ENCODE data around the gene ZNF615.
"Not testable (repeated sequence)": the region's sequence is repeated elsewhere in the genome, so short reads cannot be mapped to it uniquely, and the experiment has no call there.

Gene ZNF615

GRCh38 chr19:51980116-51980736, 27.8 kb downstream of the ZNF615 start:
- DNase-seq, result no peak

DNA sequence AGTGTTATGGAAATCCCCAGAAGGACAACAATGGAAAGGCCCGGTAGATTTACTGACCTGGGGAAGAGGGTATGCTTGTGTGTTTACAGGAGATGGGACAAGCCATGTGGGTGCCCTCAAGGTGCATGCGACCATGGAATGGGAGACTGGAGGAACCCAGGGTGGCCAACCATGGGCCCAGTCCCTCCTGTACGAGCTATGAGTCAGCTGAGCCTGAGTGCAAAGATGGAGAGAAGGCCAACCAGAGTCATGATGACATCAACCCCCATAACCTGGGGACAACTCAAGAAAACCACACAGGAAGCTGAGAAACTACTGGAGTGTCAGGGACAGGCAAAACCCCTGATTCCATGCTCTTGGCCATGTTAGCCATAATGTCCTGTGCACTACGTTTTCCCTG, 29.1 kb downstream of the ZNF615 start:
- DNase-seq, result no peak

DNA sequence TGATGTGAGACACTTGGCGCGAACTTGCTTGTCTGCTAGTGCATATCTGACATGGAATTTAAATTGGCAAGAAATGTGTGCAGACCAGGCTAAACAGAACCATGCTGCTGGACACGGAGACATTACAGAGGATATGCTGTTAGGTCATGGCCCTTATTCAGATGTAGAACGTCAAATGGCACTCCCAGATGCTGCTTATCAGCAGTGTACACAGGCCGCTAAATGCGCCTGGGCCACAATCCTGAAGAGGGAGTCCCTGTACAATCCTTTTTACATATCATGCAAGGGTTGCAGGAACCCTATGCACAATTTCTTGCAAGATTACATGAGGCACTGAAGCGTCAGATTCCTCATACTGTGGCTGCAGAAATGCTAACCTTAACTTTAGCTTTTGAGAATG, 30.7 kb downstream of the ZNF615 start:
- no peak for DNase-seq

DNA sequence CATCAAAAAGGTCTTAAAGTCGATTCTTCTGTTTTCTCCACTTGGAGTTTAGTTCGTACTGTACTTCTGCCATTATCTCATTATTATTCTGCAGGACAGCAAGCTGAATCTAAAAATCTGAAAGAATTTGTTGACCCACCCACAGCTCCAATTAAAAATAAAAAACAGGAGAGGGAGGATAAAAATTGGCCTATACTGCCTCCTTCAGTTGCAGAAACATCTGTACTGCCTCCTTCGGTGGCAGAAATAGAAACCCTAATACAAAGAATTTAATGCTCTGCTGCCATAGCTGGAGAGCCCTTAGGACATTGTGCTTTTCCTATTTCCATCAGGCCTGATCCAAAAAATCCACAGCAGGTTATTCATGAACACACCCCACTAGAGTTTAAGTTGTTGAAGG, 31.2 kb downstream of the ZNF615 start:
- DNase-seq, result no peak

GRCh38 chr19:51975787-51976186, 32.2 kb downstream of the ZNF615 start:
- DNase-seq, result not testable (repeated sequence)

GRCh38 chr19:51971624-51972023, 36.4 kb downstream of the ZNF615 start:
- no peak for DNase-seq

DNA sequence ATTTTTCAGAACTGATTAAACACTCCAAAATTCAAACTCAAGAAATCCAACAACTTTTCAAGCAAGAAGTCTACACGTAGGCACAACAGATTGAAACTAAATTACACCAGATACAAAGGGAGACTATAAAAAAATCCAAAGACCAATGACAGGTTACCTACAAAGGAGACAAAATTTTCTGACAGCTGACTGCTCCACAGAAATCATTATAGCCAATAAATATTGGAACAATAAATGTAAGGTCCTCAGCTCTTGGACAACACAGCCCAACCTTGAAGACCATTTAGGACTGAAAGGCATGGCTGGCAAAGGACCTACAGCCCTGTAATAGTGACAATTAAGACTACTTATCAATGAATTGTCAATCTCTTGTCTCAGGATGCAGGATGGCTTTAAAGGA, 37.3 kb downstream of the ZNF615 start:
- no peak for DNase-seq

- DNase-seq, result no peak
Measured at GRCh38 chr19:51965583-51965982, 42.4 kb downstream of the ZNF615 start.

DNA sequence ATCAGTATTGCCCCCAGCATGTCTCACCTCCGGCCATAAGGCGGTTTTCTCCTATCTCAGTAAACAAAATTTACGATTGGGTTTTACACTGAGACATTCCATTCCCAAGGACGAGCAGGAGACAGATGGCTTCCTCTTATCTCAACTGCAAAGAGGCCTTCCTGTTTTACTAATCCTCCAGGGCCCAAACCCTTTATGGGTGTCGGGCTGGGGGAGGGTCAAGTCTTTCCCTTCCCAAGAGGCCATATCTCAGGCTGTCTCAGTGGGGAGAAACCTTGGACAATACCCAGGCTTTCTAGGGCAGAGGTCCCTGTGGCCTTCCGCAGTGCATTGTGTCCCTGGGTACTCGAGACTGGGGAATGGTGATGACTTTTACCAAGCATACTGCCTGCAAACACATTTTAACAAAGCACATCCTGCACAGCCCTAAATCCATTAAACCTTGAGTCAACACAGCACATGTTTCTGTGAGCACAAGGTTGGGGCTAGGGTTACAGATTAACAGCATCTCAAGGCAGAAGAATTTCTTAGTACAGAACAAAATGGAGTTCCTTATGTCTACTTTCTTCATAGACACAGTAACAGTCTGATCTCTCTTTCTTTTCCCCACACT, 47.3 kb downstream of the ZNF615 start:
- DNase-seq, result not testable (repeated sequence)

DNA sequence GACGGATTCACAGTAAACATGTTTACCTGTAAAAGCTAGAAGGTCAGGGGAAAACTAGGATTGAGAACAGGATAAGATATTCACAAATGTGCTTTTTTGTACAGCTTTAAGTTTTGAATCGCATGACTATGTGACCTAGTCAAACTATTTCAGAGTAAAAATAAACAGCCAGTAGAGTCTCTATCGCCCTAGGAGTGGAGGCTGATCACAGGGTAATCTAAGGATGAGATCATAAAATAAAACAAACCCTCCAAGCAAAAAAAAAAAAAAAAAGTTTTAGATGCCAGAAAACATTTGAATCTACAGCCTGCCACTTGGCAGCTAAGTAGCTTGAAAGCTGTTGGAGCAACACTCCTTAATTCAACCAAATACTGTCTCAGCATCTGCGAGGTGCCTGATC, 48.2 kb downstream of the ZNF615 start:
- DNase-seq, result no peak

DNA sequence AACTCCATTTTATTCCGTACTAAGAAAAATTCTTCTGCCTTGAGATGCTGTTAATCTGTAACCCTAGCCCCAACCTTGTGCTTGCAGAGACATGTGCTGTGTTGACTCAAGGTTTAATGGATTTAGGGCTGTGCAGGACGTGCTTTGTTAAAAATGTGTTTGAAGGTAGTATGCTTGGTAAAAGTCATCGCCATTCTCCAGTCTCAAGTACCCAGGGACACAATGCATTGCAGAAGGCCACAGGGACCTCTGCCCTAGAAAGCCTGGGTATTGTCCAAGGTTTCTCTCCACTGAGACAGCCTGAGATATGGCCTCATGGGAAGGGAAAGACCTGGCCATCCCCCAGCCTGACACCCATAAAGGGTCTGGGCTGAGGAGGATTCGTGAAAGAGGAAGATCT, 50.2 kb downstream of the ZNF615 start:
- not testable (repeated sequence) for DNase-seq

DNA sequence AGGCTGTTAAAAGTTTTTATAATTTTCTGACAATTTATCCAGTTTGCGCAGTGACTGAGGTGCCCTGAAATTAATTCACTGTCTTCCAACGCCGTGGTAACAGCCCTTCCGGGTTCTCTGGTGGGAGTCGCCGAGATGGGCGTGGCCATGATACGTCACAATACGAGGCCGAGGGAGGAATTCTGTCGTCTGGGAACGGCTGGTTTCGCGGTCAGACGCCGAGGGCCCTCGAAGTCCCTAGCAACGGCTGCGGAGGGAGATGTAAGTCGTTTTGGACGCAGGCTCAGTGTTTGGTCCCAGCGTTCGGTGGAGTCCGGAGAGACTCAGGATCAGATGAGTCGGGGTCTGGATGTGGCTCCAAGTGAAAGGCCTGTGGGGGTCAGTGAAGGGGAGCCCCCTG, 59.0 kb downstream of the ZNF615 start:
- DNase-seq, result no peak

- no peak for DNase-seq
Measured at GRCh38 chr19:51946602-51947001, 61.4 kb downstream of the ZNF615 start.

- no peak for DNase-seq
Measured at GRCh38 chr19:51944798-51945552, 63.0 kb downstream of the ZNF615 start.
